Activated CD8-positive, alpha-beta T cell treated with anti-CD3 and anti-CD28 coated beads for 36 hours (primary cell): ENCODE results near the gene ODAM. TPM values are rescaled to one million over a fixed set of nuclear protein-coding genes. Genes with fewer than 3 reads are reported as not detected.

Experiments
- ATAC-seq: fragments of 200-7000 bp; cut with Tn5 transposase; one replicate; pipeline ENCODE4 v1.10.0; 2021; ENCODE audit warnings: mild to moderate bottlenecking, moderate library complexity
- CTCF ChIA-PET: fragments of 350-600 bp; sonication (Branson Sonifier 250); formaldehyde crosslinking; loops from one replicate; lab custom pipeline; 2021; ENCODE audit warnings: antibody characterized with exemption; lab: Charles Lee
- POLR2A ChIA-PET: fragments of 350-600 bp; sonication (Branson Sonifier 250); formaldehyde crosslinking; loops from one replicate; lab custom pipeline; 2021; ENCODE audit warnings: antibody characterized with exemption; lab: Charles Lee
- DNase-seq: peaks from one replicate; pipeline ENCODE4 v3.0.0-alpha.2; 2020
- H3K27ac Mint-ChIP-seq: one replicate; pipeline ENCODE4 v1.8.0; 2021; ENCODE audit warnings: mild to moderate bottlenecking, mixed read lengths
- H3K27me3 Mint-ChIP-seq: one replicate; pipeline ENCODE4 v1.8.0; 2021; ENCODE audit warnings: mixed read lengths
- H3K36me3 Mint-ChIP-seq: one replicate; pipeline ENCODE4 v1.8.0; 2021; ENCODE audit warnings: low read depth, mixed read lengths
- H3K4me1 Mint-ChIP-seq: one replicate; pipeline ENCODE4 v1.8.0; 2021; ENCODE audit warnings: low read depth, mixed read lengths
- H3K4me3 Mint-ChIP-seq: one replicate; pipeline ENCODE4 v1.8.0; 2021; ENCODE audit warnings: mild to moderate bottlenecking, moderate library complexity, mixed read lengths
- H3K9me3 Mint-ChIP-seq: one replicate; pipeline ENCODE4 v1.8.0; 2021; ENCODE audit warnings: mixed read lengths
- CTCF ChIP-seq: fragments of 200-600 bp; IDR thresholded peaks from one replicate; pipeline ENCODE4 v1.8.0; 2022; ENCODE audit warnings: antibody characterized with exemption, mild to moderate bottlenecking
- intact Hi-C: fragments of 100-400 bp; cut with micrococcal nuclease; formaldehyde crosslinking; loops from one replicate; pipeline ENCODE4 v1.10.0; 2022
- total RNA-seq, 2 experiments: library from RNA; stranded (reverse); gene quantifications; one replicate each; pipeline ENCODE4 v1.2.3, GENCODE V29; 2021

The ODAM gene
- not detected for total RNA-seq

- ChIA-PET CTCF (no interaction called here), POLR2A (no interaction called here)
- no peaks in the 10 kb centered on the region for H3K4me1 Mint-ChIP-seq
- ATAC-seq (no peak), DNase-seq (no peak)
- no peak within 1 kb of the TSS for H3K27ac Mint-ChIP-seq
- no peak within 1 kb of the TSS for H3K4me3 Mint-ChIP-seq
- no peaks in the 10 kb centered on the region for H3K9me3 Mint-ChIP-seq
- H3K27me3 Mint-ChIP-seq = no peaks in the 10 kb centered on the region
- H3K36me3 Mint-ChIP-seq = no peaks in the 10 kb centered on the region
- intact Hi-C loops = no loop called here
- TF ChIP-seq CTCF = no peak
Observed at GRCh38 chr4:70195425-70195824, at the start of gene ODAM. Gene ODAM, plus strand, starts transcription at chr4:70195725. Its CDS starts 819 bp downstream, at chr4:70196544.

GRCh38 chr4:70151271-70151670 lies 44.3 kb upstream of the ODAM start:
- DNase-seq (no peak), ATAC-seq (no peak)
- no peaks in the 10 kb centered on the region for H3K36me3 Mint-ChIP-seq
- TF ChIP-seq CTCF = no peak
- ChIA-PET CTCF (no interaction called here), POLR2A (no interaction called here)
- no peak overlapping the region for H3K4me3 Mint-ChIP-seq
- H3K4me1 Mint-ChIP-seq = no peaks in the 10 kb centered on the region
- no peaks in the 10 kb centered on the region for H3K27me3 Mint-ChIP-seq
- no peaks in the 10 kb centered on the region for H3K9me3 Mint-ChIP-seq
- no peak overlapping the region for H3K27ac Mint-ChIP-seq
- intact Hi-C loops = no loop called here

GRCh38 chr4:70152088-70152487 lies 43.4 kb upstream of the ODAM start:
- no peaks in the 10 kb centered on the region for H3K4me1 Mint-ChIP-seq
- no peak overlapping the region for H3K4me3 Mint-ChIP-seq
- POLR2A ChIA-PET = no interaction called here
- no peaks in the 10 kb centered on the region for H3K27me3 Mint-ChIP-seq
- no peaks in the 10 kb centered on the region for H3K9me3 Mint-ChIP-seq
- CTCF ChIA-PET = no interaction called here
- no peak for TF ChIP-seq CTCF
- intact Hi-C loops = no loop called here
- no peak overlapping the region for H3K27ac Mint-ChIP-seq
- H3K36me3 Mint-ChIP-seq = no peaks in the 10 kb centered on the region
- DNase-seq (no peak), ATAC-seq (no peak)

- Mint-ChIP-seq H3K4me1 (no peaks in the 10 kb centered on the region), H3K36me3 (no peaks in the 10 kb centered on the region), H3K27me3 (no peaks in the 10 kb centered on the region), H3K27ac (no peak within 1 kb of the TSS), H3K9me3 (no peaks in the 10 kb centered on the region), H3K4me3 (no peak within 1 kb of the TSS)
- DNase-seq (no peak), ATAC-seq (no peak)
- intact Hi-C loops = no loop called here
- no peak for TF ChIP-seq CTCF
- ChIA-PET CTCF (no interaction called here), POLR2A (no interaction called here)
Observed at GRCh38 chr4:70153937-70154336, 41.6 kb upstream of the ODAM start, which contains the start of gene PRR27. Gene PRR27, plus strand, starts transcription at chr4:70154237. Its CDS starts 139 bp downstream, at chr4:70154376.

- H3K27me3 Mint-ChIP-seq = no peaks in the 10 kb centered on the region
- intact Hi-C loops = no loop called here
- DNase-seq (no peak), ATAC-seq (no peak)
- ChIA-PET POLR2A (no interaction called here), CTCF (no interaction called here)
- H3K4me1 Mint-ChIP-seq = no peaks in the 10 kb centered on the region
- H3K4me3 Mint-ChIP-seq = no peak overlapping the region
- no peaks in the 10 kb centered on the region for H3K9me3 Mint-ChIP-seq
- H3K36me3 Mint-ChIP-seq = no peaks in the 10 kb centered on the region
- no peak for TF ChIP-seq CTCF
- H3K27ac Mint-ChIP-seq = no peak overlapping the region
Observed at GRCh38 chr4:70158576-70158975, 36.9 kb upstream of the ODAM start.
